NB4 (cell line): ENCODE data around the gene SMPD3.

ENCODE experiments used
- MAX ChIP-seq: IDR thresholded peaks from 2 replicates; pipeline ENCODE4 v1.6.1; 2011; ENCODE audit warnings: low read depth, low read length
- POLR2A ChIP-seq: IDR thresholded peaks from 2 replicates; pipeline ENCODE4 v1.6.1; 2011; ENCODE audit warnings: mild to moderate bottlenecking; ENCODE audit not compliant: insufficient read length; ENCODE audit errors: extremely low read depth

- no peak for TF ChIP-seq POLR2A
- TF ChIP-seq MAX, result peak; percentile 66
Observed at GRCh38 chr16:68356249-68356918, 91.9 kb downstream of the SMPD3 start.
